Astrocyte of the cerebellum (primary cell): ENCODE measurements around the gene CXCR3.

Experiments
- DNase-seq: peaks from one replicate; pipeline ENCODE4 v3.0.0-alpha.2; 2011; ENCODE audit warnings: low read depth
- H3K4me3 ChIP-seq: 2 replicates; pipeline ENCODE4 v1.5.1; 2011; ENCODE audit warnings: mild to moderate bottlenecking, low read depth, low read length, moderate library complexity
- in situ Hi-C: cut with HindIII; loops from 2 replicates; pipeline ENCODE4 v1.10.0; 2017; ENCODE audit warnings: low sequenced_read_pairs
- TF ChIP-seq, protein P1 (sequence below): IDR thresholded peaks from 2 replicates; pipeline ENCODE4 v1.5.1; 2012; ENCODE audit warnings: low read length, low read depth, moderate library complexity, mild to moderate bottlenecking; ENCODE audit errors: missing control alignments

Gene CXCR3

DNA sequence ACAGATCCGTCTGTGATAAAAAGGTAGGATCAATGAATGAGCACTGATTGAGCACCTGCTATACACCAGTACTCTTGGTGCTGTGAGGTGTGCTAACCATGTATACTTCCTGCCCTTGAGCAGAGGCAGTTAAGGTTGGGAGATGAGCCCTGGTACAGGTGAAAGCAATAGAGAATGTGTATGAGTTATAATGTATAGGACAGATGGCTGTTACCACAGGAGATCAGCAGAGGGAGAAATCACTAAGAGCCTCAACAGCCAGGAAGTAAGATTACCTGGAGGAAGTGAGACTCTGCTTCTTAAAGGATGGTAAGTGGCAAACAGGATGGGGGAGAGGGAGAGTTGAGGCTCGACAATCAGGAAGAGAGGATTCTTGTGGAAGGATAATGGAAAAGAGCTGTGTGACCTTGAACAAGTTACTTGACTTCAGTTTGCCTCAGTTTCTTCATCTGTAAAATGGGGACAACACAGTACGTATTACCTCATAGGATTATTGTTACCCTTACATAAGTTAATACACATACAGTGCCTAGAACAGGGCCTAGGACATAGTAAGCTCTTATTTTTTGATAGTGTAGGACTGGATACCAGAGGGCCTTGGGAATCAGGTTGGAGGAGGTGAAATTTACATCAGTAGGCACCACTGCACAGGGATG, 9.1 kb downstream of the CXCR3 start:
- TF ChIP-seq, protein P1, sequence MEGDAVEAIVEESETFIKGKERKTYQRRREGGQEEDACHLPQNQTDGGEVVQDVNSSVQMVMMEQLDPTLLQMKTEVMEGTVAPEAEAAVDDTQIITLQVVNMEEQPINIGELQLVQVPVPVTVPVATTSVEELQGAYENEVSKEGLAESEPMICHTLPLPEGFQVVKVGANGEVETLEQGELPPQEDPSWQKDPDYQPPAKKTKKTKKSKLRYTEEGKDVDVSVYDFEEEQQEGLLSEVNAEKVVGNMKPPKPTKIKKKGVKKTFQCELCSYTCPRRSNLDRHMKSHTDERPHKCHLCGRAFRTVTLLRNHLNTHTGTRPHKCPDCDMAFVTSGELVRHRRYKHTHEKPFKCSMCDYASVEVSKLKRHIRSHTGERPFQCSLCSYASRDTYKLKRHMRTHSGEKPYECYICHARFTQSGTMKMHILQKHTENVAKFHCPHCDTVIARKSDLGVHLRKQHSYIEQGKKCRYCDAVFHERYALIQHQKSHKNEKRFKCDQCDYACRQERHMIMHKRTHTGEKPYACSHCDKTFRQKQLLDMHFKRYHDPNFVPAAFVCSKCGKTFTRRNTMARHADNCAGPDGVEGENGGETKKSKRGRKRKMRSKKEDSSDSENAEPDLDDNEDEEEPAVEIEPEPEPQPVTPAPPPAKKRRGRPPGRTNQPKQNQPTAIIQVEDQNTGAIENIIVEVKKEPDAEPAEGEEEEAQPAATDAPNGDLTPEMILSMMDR, result no peak
- in situ Hi-C loops, result no loop called here
- no peak for DNase-seq
- no peak overlapping the region for H3K4me3 ChIP-seq

DNA sequence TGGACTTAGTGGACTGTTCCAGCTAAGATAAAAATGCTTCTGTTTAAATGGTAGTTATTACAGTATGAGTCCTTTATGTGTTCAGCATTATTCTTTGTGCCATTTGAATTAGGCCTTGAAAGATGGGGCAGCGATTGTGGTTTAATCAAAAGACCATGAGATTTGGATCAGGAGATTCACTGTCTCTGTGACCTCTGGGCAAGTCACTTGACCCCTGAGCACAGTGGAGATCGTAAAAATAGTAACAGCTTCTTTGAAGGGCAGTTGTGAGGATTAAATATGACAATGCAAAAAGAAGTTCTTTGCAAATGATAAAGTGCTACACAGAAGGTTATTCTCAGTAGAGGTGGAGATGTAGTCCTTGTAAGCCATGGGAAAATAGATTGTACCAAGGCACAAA, 10.8 kb downstream of the CXCR3 start:
- H3K4me3 ChIP-seq, result no peak overlapping the region
- no peak for DNase-seq
- in situ Hi-C loops, result no loop called here
- TF ChIP-seq, protein P1, result no peak

DNA sequence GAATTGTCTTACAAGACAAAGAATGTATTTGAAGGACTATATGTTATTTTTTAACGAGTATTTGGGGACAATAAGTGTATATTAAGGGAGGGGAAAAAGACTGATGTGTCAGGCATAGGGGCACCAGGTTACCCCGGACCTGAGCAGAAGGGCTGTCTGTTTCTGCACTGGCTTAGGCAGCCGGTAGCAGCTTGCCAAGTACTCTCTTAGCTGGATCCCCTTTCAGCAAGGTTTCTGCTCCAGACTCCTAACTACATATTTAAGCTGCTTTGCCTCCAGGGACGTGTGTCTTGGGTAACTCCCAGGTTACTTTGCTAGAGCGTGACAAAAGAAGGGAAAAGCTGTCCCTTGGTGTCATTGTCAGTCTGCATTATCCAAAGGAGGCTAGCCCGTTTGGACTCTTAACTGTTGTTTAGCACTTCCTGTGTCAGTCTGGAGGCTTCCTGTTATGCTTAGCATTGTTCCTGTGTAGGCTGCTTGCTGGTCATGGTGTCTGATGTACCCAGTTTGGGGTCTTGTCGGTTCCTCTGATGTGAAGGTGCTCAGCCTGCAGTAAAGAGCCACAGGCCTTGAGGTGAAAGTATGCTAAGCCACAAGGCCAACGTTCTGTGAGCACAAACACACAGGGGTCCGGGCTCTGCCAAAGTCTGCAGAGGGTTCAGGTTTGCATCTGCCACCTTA, 11.6 kb downstream of the CXCR3 start:
- in situ Hi-C loops, result no loop called here
- TF ChIP-seq, protein P1, result no peak
- no peak overlapping the region for H3K4me3 ChIP-seq
- DNase-seq, result no peak

DNA sequence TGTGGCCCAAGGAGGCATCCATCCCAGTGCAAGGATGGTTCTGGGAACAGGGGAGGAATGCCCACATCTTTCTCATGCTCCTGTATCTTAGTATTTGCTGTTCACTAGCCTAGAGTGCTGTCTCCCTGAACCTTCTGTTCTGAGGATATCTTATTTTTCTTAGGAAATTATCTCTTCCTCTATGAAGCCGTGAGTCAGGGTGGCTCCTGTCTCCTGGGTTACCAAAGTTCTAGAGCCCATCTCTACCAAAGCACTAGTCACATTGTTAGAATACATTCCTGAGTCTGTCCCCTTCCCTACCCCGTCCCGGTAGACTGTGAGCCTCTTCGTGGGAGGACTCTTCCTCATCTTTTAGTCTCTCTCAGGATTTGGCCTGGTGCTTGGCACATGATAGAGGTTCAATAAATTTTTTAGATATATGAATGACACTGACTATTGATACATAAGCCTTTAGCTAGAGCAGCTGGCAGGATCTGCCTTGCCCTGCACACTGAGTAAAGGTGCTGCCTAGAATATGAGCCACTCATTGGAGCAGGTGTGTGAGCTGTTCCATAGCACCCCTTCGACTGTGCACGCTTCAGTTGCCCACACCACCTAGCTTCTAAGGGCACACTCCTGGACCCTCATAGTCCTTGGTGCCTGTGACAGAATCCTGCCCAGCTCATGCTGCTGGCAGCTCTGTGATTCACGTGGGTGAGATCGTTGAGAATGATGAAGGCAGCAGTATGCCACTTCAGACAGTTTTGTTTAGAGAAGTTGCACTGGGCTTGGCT, 13.3 kb downstream of the CXCR3 start:
- no peak overlapping the region for H3K4me3 ChIP-seq
- DNase-seq, result no peak
- in situ Hi-C loops, result no loop called here
- TF ChIP-seq, protein P1, result no peak

DNA sequence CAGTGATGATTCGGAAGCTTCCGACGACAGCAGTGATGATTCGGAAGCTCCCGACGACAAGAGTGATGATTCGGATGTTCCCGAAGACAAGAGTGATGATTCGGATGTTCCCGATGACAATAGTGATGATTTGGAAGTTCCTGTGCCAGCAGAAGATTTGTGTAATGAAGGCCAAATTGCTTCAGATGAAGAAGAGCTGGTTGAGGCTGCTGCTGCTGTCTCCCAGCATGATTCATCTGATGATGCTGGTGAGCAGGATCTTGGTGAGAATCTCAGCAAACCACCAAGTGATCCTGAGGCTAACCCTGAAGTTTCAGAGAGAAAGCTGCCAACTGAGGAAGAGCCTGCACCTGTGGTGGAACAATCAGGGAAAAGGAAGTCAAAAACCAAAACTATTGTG, 14.2 kb downstream of the CXCR3 start:
- TF ChIP-seq, protein P1, result no peak
- in situ Hi-C loops, result no loop called here
- H3K4me3 ChIP-seq, result no peak overlapping the region
- no peak for DNase-seq

DNA sequence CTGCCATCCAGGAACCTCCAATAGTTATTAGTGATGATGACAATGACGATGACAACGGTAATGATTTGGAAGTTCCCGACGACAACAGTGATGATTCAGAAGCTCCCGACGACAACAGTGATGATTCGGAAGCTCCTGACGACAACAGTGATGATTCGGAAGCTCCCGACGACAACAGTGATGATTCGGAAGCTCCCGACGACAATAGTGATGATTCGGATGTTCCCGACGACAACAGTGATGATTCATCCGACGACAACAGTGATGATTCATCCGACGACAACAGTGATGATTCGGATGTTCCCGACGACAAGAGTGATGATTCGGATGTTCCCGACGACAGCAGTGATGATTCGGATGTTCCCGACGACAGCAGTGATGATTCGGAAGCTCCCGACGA, 14.7 kb downstream of the CXCR3 start:
- no peak for DNase-seq
- TF ChIP-seq, protein P1, result no peak
- in situ Hi-C loops, result no loop called here
- no peak overlapping the region for H3K4me3 ChIP-seq
